Measurements from ENCODE around the gene ZNF497.
A peak's percentile ranks its signal among the peaks of the same experiment; 100 is the strongest.

ZNF497 gene

DNA sequence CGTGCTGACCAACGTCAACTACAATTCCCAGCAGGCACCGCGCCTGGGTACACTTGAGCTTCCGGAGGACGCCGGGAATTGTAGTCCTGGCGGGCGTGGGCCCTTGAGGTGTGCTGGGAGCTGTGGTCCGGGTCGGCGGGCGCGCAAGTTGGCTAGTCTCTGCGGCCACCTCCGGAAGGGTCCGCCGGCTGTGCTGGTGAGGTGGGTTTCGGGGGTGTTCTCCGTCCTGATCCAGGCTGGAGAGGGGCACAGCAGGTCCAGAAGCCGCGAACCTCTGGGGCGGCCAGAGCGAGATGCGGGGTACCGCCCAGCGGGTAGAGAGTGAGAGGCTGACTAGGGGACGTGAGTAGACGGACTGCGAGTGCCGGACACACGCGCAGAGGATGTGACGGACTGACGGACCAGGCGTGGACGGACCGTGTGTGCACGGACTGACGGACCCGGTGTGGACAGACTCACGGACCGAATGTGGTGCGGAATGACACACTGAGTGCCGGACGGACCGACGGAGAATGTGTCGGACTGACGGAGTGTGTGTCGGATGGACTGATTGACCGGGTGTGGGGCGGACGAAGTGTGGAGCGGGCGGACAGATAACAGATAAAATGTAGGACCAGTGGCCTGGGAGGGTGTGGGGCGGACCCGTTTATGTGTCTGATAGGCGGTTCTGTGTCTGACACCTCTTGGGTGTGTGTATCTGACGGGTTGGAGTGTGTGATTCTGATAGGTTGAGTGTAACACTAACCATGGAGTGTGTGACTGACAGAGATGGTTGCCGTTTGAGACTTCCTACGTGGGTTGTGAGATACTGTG lies 35.4 kb downstream of the ZNF497 start, which contains the start of gene ZSCAN22 (continued):
- TF ChIP-seq PRDM1 (tag by site-specific recombination; IDR thresholded peaks at IDR 0.05) = no peak
- TF ChIP-seq ZNF549 (tag by site-specific recombination; IDR thresholded peaks at IDR 0.05) = no peak
- TF ChIP-seq ZNF48 (tag by site-specific recombination; IDR thresholded peaks at IDR 0.05) = no peak
- no peak; the same call in 1 of the 2 replicates for TF ChIP-seq ZNF747 (tag by site-specific recombination; IDR thresholded peaks at IDR 0.05)
- TF ChIP-seq, protein P1, sequence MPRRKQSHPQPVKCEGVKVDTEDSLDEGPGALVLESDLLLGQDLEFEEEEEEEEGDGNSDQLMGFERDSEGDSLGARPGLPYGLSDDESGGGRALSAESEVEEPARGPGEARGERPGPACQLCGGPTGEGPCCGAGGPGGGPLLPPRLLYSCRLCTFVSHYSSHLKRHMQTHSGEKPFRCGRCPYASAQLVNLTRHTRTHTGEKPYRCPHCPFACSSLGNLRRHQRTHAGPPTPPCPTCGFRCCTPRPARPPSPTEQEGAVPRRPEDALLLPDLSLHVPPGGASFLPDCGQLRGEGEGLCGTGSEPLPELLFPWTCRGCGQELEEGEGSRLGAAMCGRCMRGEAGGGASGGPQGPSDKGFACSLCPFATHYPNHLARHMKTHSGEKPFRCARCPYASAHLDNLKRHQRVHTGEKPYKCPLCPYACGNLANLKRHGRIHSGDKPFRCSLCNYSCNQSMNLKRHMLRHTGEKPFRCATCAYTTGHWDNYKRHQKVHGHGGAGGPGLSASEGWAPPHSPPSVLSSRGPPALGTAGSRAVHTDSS (tag by site-specific recombination; IDR thresholded peaks at IDR 0.05) = no peak
- peak; percentile 48; the same call in 1 of the 2 replicates for TF ChIP-seq ZFHX2 (tag by site-specific recombination; conservative IDR thresholded peaks at IDR 0.05)
- TF ChIP-seq KLF9 (tag by site-specific recombination; IDR thresholded peaks at IDR 0.05; ENCODE audit: low read depth) = peak; percentile 72
- TF ChIP-seq ZNF157 (tag by site-specific recombination; IDR thresholded peaks at IDR 0.05) = no peak
- TF ChIP-seq ZNF138 (tag by site-specific recombination; IDR thresholded peaks at IDR 0.05; ENCODE audit: borderline replicate concordance) = no peak
- TF ChIP-seq, protein P2, sequence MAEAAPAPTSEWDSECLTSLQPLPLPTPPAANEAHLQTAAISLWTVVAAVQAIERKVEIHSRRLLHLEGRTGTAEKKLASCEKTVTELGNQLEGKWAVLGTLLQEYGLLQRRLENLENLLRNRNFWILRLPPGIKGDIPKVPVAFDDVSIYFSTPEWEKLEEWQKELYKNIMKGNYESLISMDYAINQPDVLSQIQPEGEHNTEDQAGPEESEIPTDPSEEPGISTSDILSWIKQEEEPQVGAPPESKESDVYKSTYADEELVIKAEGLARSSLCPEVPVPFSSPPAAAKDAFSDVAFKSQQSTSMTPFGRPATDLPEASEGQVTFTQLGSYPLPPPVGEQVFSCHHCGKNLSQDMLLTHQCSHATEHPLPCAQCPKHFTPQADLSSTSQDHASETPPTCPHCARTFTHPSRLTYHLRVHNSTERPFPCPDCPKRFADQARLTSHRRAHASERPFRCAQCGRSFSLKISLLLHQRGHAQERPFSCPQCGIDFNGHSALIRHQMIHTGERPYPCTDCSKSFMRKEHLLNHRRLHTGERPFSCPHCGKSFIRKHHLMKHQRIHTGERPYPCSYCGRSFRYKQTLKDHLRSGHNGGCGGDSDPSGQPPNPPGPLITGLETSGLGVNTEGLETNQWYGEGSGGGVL (tag by site-specific recombination; IDR thresholded peaks at IDR 0.05) = no peak
- TF ChIP-seq, protein P3, sequence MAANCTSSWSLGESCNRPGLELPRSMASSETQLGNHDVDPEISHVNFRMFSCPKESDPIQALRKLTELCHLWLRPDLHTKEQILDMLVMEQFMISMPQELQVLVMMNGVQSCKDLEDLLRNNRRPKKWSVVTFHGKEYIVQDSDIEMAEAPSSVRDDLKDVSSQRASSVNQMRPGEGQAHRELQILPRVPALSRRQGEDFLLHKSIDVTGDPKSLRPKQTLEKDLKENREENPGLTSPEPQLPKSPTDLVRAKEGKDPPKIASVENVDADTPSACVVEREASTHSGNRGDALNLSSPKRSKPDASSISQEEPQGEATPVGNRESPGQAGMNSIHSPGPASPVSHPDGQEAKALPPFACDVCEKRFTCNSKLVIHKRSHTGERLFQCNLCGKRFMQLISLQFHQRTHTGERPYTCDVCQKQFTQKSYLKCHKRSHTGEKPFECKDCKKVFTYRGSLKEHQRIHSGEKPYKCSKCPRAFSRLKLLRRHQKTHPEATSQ (tag by site-specific recombination; IDR thresholded peaks at IDR 0.05) = peak; percentile 90; the same call in 1 of the 2 replicates
- no peak for TF ChIP-seq ZNF274 (IDR thresholded peaks at IDR 0.05; ENCODE audit: low read length)
- TF ChIP-seq ZNF274 (tag by site-specific recombination; IDR thresholded peaks at IDR 0.05; ENCODE audit: borderline replicate concordance) = no peak
- TF ChIP-seq ZNF19 (tag by site-specific recombination; IDR thresholded peaks at IDR 0.05; ENCODE audit: low read depth) = no peak
- TF ChIP-seq, protein P4, sequence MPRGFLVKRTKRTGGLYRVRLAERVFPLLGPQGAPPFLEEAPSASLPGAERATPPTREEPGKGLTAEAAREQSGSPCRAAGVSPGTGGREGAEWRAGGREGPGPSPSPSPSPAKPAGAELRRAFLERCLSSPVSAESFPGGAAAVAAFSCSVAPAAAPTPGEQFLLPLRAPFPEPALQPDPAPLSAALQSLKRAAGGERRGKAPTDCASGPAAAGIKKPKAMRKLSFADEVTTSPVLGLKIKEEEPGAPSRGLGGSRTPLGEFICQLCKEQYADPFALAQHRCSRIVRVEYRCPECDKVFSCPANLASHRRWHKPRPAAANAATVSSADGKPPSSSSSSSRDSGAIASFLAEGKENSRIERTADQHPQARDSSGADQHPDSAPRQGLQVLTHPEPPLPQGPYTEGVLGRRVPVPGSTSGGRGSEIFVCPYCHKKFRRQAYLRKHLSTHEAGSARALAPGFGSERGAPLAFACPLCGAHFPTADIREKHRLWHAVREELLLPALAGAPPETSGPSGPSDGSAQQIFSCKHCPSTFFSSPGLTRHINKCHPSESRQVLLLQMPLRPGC (tag by site-specific recombination; IDR thresholded peaks at IDR 0.05) = peak; percentile 63
- peak; percentile 98 for TF ChIP-seq REPIN1 (tag by site-specific recombination; IDR thresholded peaks at IDR 0.05; ENCODE audit: low read depth)
- TF ChIP-seq ZNF214 (tag by site-specific recombination; IDR thresholded peaks at IDR 0.05; ENCODE audit: borderline replicate concordance) = no peak
- no peak for TF ChIP-seq GLI2 (tag by site-specific recombination; IDR thresholded peaks at IDR 0.05; ENCODE audit: borderline replicate concordance, low read depth)
- TF ChIP-seq, protein P5, sequence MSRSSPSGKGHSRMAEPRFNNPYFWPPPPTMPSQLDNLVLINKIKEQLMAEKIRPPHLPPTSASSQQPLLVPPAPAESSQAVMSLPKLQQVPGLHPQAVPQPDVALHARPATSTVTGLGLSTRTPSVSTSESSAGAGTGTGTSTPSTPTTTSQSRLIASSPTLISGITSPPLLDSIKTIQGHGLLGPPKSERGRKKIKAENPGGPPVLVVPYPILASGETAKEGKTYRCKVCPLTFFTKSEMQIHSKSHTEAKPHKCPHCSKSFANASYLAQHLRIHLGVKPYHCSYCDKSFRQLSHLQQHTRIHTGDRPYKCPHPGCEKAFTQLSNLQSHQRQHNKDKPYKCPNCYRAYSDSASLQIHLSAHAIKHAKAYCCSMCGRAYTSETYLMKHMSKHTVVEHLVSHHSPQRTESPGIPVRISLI (tag by site-specific recombination; IDR thresholded peaks at IDR 0.05) = no peak
- TF ChIP-seq ZNF366 (tag by site-specific recombination; conservative IDR thresholded peaks at IDR 0.05) = peak; percentile 71
- no peak for TF ChIP-seq ZNF621 (tag by site-specific recombination; IDR thresholded peaks at IDR 0.05)
- no peak for TF ChIP-seq ZNF350 (tag by site-specific recombination; IDR thresholded peaks at IDR 0.05)
- TF ChIP-seq ZNF23 (tag by site-specific recombination; IDR thresholded peaks at IDR 0.05; ENCODE audit: borderline replicate concordance) = 0 out of 2 replicates have a peak, but pooled peaks have one; percentile 48
- TF ChIP-seq, protein P6, sequence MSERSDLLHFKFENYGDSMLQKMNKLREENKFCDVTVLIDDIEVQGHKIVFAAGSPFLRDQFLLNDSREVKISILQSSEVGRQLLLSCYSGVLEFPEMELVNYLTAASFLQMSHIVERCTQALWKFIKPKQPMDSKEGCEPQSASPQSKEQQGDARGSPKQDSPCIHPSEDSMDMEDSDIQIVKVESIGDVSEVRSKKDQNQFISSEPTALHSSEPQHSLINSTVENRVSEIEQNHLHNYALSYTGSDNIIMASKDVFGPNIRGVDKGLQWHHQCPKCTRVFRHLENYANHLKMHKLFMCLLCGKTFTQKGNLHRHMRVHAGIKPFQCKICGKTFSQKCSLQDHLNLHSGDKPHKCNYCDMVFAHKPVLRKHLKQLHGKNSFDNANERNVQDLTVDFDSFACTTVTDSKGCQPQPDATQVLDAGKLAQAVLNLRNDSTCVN (tag by site-specific recombination; optimal IDR thresholded peaks at IDR 0.05) = peak; percentile 93
- TF ChIP-seq ZNF529 (tag by site-specific recombination; IDR thresholded peaks at IDR 0.05; ENCODE audit: insufficient replicate concordance) = no peak
- no peak for TF ChIP-seq MEIS1 (CRISPR knock-in tag; IDR thresholded peaks at IDR 0.05; ENCODE audit: borderline replicate concordance)
- no peak for TF ChIP-seq ZNF544 (tag by site-specific recombination; IDR thresholded peaks at IDR 0.05)
- TF ChIP-seq ZNF423 (tag by site-specific recombination; IDR thresholded peaks at IDR 0.05) = no peak
- TF ChIP-seq ZNF660 (tag by site-specific recombination; IDR thresholded peaks at IDR 0.05) = peak; percentile 90
- no peak for TF ChIP-seq ZFP3 (tag by site-specific recombination; IDR thresholded peaks at IDR 0.05; ENCODE audit: low read depth)
- TF ChIP-seq ZNF404 (tag by site-specific recombination; IDR thresholded peaks at IDR 0.05) = no peak
